Islet of Langerhans (tissue), 1 donor: ENCODE data around the gene SENP2.
"Not testable (repeated sequence)": the region's sequence is repeated elsewhere in the genome, so short reads cannot be mapped to it uniquely, and the experiment has no call there.

Experiments used
- FAIRE-seq: peaks from one replicate; lab custom pipeline; 2011; peaks lifted over from hg19 to GRCh38; lab: Jason Lieb, UNC

SENP2 gene

GRCh38 chr3:185647880-185648210 is 61.8 kb downstream of the SENP2 start:
- FAIRE-seq: no peak

- no peak for FAIRE-seq
Observed at GRCh38 chr3:185648396-185648795, 62.3 kb downstream of the SENP2 start.

GRCh38 chr3:185649414-185649813 is 63.3 kb downstream of the SENP2 start:
- no peak for FAIRE-seq

GRCh38 chr3:185651971-185652370 is 65.9 kb downstream of the SENP2 start:
- FAIRE-seq: no peak

- FAIRE-seq: no peak
Observed at GRCh38 chr3:185653949-185654757, 68.1 kb downstream of the SENP2 start.

GRCh38 chr3:185654758-185655145 is 68.7 kb downstream of the SENP2 start:
- no peak for FAIRE-seq

- FAIRE-seq: no peak
Observed at GRCh38 chr3:185655426-185656320, 69.6 kb downstream of the SENP2 start.

GRCh38 chr3:185656321-185656840 is 70.3 kb downstream of the SENP2 start:
- no peak for FAIRE-seq

GRCh38 chr3:185657211-185657610 is 71.1 kb downstream of the SENP2 start:
- FAIRE-seq: no peak

GRCh38 chr3:185657691-185658503 is 71.8 kb downstream of the SENP2 start:
- no peak for FAIRE-seq

GRCh38 chr3:185658504-185658912 is 72.4 kb downstream of the SENP2 start:
- no peak for FAIRE-seq

GRCh38 chr3:185658943-185659342 is 72.8 kb downstream of the SENP2 start:
- FAIRE-seq: no peak

- FAIRE-seq: no peak
Observed at GRCh38 chr3:185659942-185660921, 74.1 kb downstream of the SENP2 start.

- FAIRE-seq: not testable (repeated sequence)
Observed at GRCh38 chr3:185661296-185661695, 75.2 kb downstream of the SENP2 start.

- no peak for FAIRE-seq
Observed at GRCh38 chr3:185661772-185662171, 75.7 kb downstream of the SENP2 start.

GRCh38 chr3:185663929-185664328 is 77.8 kb downstream of the SENP2 start:
- FAIRE-seq: no peak

GRCh38 chr3:185667574-185667973 is 81.5 kb downstream of the SENP2 start:
- FAIRE-seq: no peak

- no peak for FAIRE-seq
Observed at GRCh38 chr3:185677146-185677829, 91.2 kb downstream of the SENP2 start.

- FAIRE-seq: no peak
Observed at GRCh38 chr3:185678027-185678426, 91.9 kb downstream of the SENP2 start.

- no peak for FAIRE-seq
Observed at GRCh38 chr3:185680231-185680630, 94.1 kb downstream of the SENP2 start.
